Activated T-helper 2 cell treated with anti-CD3 and anti-CD28 coated beads, Interferon-gamma antibody, Interleukin-2, Interleukin-4, amounts not matched to agents 10 μg/mL and 5 μg/mL and 100 μg/mL, durations not matched to agents 14 hours and 24 hours and 36 hours (primary cell): ENCODE measurements around the gene RSPH1. TPM values are rescaled to one million over a fixed set of nuclear protein-coding genes. Genes with fewer than 3 reads are reported as not detected.

Source experiments
- DNase-seq: peaks from one replicate; pipeline ENCODE4 v3.0.0; 2021; ENCODE audit warnings: low spot score
- H3K27ac Mint-ChIP-seq: one replicate; pipeline ENCODE4 v1.8.0; 2021; ENCODE audit warnings: mixed read lengths
- H3K27me3 Mint-ChIP-seq: one replicate; pipeline ENCODE4 v1.8.0; 2021; ENCODE audit warnings: low read depth, mixed read lengths
- H3K36me3 Mint-ChIP-seq: one replicate; pipeline ENCODE4 v1.8.0; 2021; ENCODE audit warnings: low read depth, mixed read lengths
- H3K4me1 Mint-ChIP-seq: one replicate; pipeline ENCODE4 v1.8.0; 2021; ENCODE audit warnings: low read depth, mixed read lengths
- H3K4me3 Mint-ChIP-seq: one replicate; pipeline ENCODE4 v1.8.0; 2021; ENCODE audit warnings: low read depth, mild to moderate bottlenecking, moderate library complexity, mixed read lengths
- H3K9me3 Mint-ChIP-seq: one replicate; pipeline ENCODE4 v1.8.0; 2021; ENCODE audit warnings: mixed read lengths
- intact Hi-C: fragments of 100-400 bp; cut with micrococcal nuclease; formaldehyde crosslinking; loops from one replicate; pipeline ENCODE4 v1.15.1; 2023
- total RNA-seq: library from RNA; stranded (reverse); gene quantifications from 2 replicates; pipeline ENCODE4 v1.2.3, GENCODE V29; 2022

RSPH1 gene
- total RNA-seq, 1 donor from 2014 or later, result not detected

GRCh38 chr21:42505090-42505726 lies 9.2 kb upstream of the RSPH1 start:
- H3K27me3 Mint-ChIP-seq, result peaks cover 45% of the 10 kb centered on the region
- no peaks in the 10 kb centered on the region for H3K36me3 Mint-ChIP-seq
- peaks cover 5% of the 10 kb centered on the region for H3K4me1 Mint-ChIP-seq
- no peak overlapping the region for H3K27ac Mint-ChIP-seq
- no peaks in the 10 kb centered on the region for H3K9me3 Mint-ChIP-seq
- intact Hi-C loops, result no loop called here
- H3K4me3 Mint-ChIP-seq, result no peak overlapping the region
- DNase-seq, result no peak

GRCh38 chr21:42503711-42504110 lies 7.7 kb upstream of the RSPH1 start:
- peaks cover 5% of the 10 kb centered on the region for H3K4me1 Mint-ChIP-seq
- intact Hi-C loops, result no loop called here
- no peak for DNase-seq
- no peaks in the 10 kb centered on the region for H3K36me3 Mint-ChIP-seq
- no peak overlapping the region for H3K4me3 Mint-ChIP-seq
- H3K27me3 Mint-ChIP-seq, result peaks cover 37% of the 10 kb centered on the region
- no peak overlapping the region for H3K27ac Mint-ChIP-seq
- H3K9me3 Mint-ChIP-seq, result no peaks in the 10 kb centered on the region

GRCh38 chr21:42500736-42501135 lies 4.7 kb upstream of the RSPH1 start:
- Mint-ChIP-seq H3K4me1 (peaks cover 14% of the 10 kb centered on the region), H3K36me3 (no peaks in the 10 kb centered on the region), H3K9me3 (no peaks in the 10 kb centered on the region), H3K4me3 (no peak overlapping the region), H3K27me3 (peaks cover 30% of the 10 kb centered on the region), H3K27ac (no peak overlapping the region)
- DNase-seq, result no peak
- intact Hi-C loops, result no loop called here

- intact Hi-C loops, result no loop called here
- H3K9me3 Mint-ChIP-seq, result no peaks in the 10 kb centered on the region
- no peak overlapping the region for H3K27ac Mint-ChIP-seq
- H3K4me1 Mint-ChIP-seq, result peaks cover 18% of the 10 kb centered on the region
- DNase-seq, result no peak
- H3K4me3 Mint-ChIP-seq, result no peak overlapping the region
- no peaks in the 10 kb centered on the region for H3K36me3 Mint-ChIP-seq
- H3K27me3 Mint-ChIP-seq, result peaks cover 26% of the 10 kb centered on the region
These were observed 4.2 kb upstream of the RSPH1 start for GRCh38 chr21:42500225-42500624.

GRCh38 chr21:42499444-42500112 lies 3.6 kb upstream of the RSPH1 start:
- no peak overlapping the region for H3K27ac Mint-ChIP-seq
- no peaks in the 10 kb centered on the region for H3K9me3 Mint-ChIP-seq
- intact Hi-C loops, result no loop called here
- no peaks in the 10 kb centered on the region for H3K36me3 Mint-ChIP-seq
- no peak overlapping the region for H3K4me3 Mint-ChIP-seq
- peaks cover 23% of the 10 kb centered on the region for H3K27me3 Mint-ChIP-seq
- DNase-seq, result no peak
- peaks cover 18% of the 10 kb centered on the region for H3K4me1 Mint-ChIP-seq

GRCh38 chr21:42498012-42498411 lies 2.0 kb upstream of the RSPH1 start:
- Mint-ChIP-seq H3K36me3 (no peaks in the 10 kb centered on the region), H3K4me1 (peaks cover 15% of the 10 kb centered on the region), H3K27ac (no peak overlapping the region), H3K4me3 (no peak overlapping the region), H3K27me3 (peaks cover 24% of the 10 kb centered on the region), H3K9me3 (no peaks in the 10 kb centered on the region)
- intact Hi-C loops, result no loop called here
- no peak for DNase-seq

GRCh38 chr21:42496839-42497202 lies 797 bp upstream of the RSPH1 start:
- Mint-ChIP-seq H3K9me3 (no peaks in the 10 kb centered on the region), H3K36me3 (no peaks in the 10 kb centered on the region), H3K27ac (peak overlapping the region; percentile 62), H3K4me1 (peaks cover 24% of the 10 kb centered on the region), H3K27me3 (peaks cover 23% of the 10 kb centered on the region), H3K4me3 (peak overlapping the region; percentile 89)
- intact Hi-C loops, result loop anchor here (1.0 kb wide), 2 partner anchors 30 to 41 kb away; no protein-coding TSS in a partner anchor
- DNase-seq, result no peak

- H3K27ac Mint-ChIP-seq, result no peak overlapping the region
- H3K27me3 Mint-ChIP-seq, result peaks cover 20% of the 10 kb centered on the region
- no peaks in the 10 kb centered on the region for H3K9me3 Mint-ChIP-seq
- H3K36me3 Mint-ChIP-seq, result no peaks in the 10 kb centered on the region
- intact Hi-C loops, result loop anchor here (1.0 kb wide), 2 partner anchors 32 to 39 kb away; no protein-coding TSS in a partner anchor
- H3K4me1 Mint-ChIP-seq, result peaks cover 24% of the 10 kb centered on the region
- DNase-seq, result no peak
- H3K4me3 Mint-ChIP-seq, result peak overlapping the region; percentile 89
These were observed 282 bp downstream of the RSPH1 start for GRCh38 chr21:42495765-42496119.

- H3K27me3 Mint-ChIP-seq, result peaks cover 16% of the 10 kb centered on the region
- DNase-seq, result no peak
- H3K9me3 Mint-ChIP-seq, result no peaks in the 10 kb centered on the region
- H3K27ac Mint-ChIP-seq, result no peak overlapping the region
- intact Hi-C loops, result no loop called here
- H3K4me1 Mint-ChIP-seq, result peaks cover 24% of the 10 kb centered on the region
- no peaks in the 10 kb centered on the region for H3K36me3 Mint-ChIP-seq
- peak overlapping the region; percentile 89 for H3K4me3 Mint-ChIP-seq
These were observed 997 bp downstream of the RSPH1 start for GRCh38 chr21:42495027-42495426.

GRCh38 chr21:42493109-42494060 lies 2.6 kb downstream of the RSPH1 start:
- H3K4me3 Mint-ChIP-seq, result no peak overlapping the region
- peaks cover 6% of the 10 kb centered on the region for H3K9me3 Mint-ChIP-seq
- intact Hi-C loops, result no loop called here
- H3K36me3 Mint-ChIP-seq, result no peaks in the 10 kb centered on the region
- H3K27ac Mint-ChIP-seq, result no peak overlapping the region
- DNase-seq, result no peak
- peaks cover 22% of the 10 kb centered on the region for H3K27me3 Mint-ChIP-seq
- peaks cover 23% of the 10 kb centered on the region for H3K4me1 Mint-ChIP-seq

GRCh38 chr21:42492201-42492600 lies 3.8 kb downstream of the RSPH1 start:
- intact Hi-C loops, result no loop called here
- peaks cover 28% of the 10 kb centered on the region for H3K27me3 Mint-ChIP-seq
- no peak overlapping the region for H3K27ac Mint-ChIP-seq
- no peak for DNase-seq
- no peaks in the 10 kb centered on the region for H3K36me3 Mint-ChIP-seq
- H3K4me1 Mint-ChIP-seq, result peaks cover 22% of the 10 kb centered on the region
- H3K9me3 Mint-ChIP-seq, result peaks cover 6% of the 10 kb centered on the region
- no peak overlapping the region for H3K4me3 Mint-ChIP-seq

- intact Hi-C loops, result no loop called here
These were observed 4.7 kb downstream of the RSPH1 start for GRCh38 chr21:42491328-42491727.

GRCh38 chr21:42490720-42491119 lies 5.3 kb downstream of the RSPH1 start:
- intact Hi-C loops, result no loop called here

More at GRCh38 chr21:42491328-42491727, 4.7 kb downstream of the RSPH1 start:
- DNase-seq, result no peak
- no peak overlapping the region for H3K27ac Mint-ChIP-seq
- peaks cover 6% of the 10 kb centered on the region for H3K9me3 Mint-ChIP-seq
- no peak overlapping the region for H3K4me3 Mint-ChIP-seq
- H3K4me1 Mint-ChIP-seq, result peaks cover 16% of the 10 kb centered on the region
- H3K27me3 Mint-ChIP-seq, result peaks cover 35% of the 10 kb centered on the region
- H3K36me3 Mint-ChIP-seq, result no peaks in the 10 kb centered on the region

More at GRCh38 chr21:42490720-42491119, 5.3 kb downstream of the RSPH1 start:
- Mint-ChIP-seq H3K4me1 (peaks cover 13% of the 10 kb centered on the region), H3K27me3 (peaks cover 40% of the 10 kb centered on the region), H3K36me3 (no peaks in the 10 kb centered on the region), H3K9me3 (peaks cover 6% of the 10 kb centered on the region), H3K27ac (no peak overlapping the region), H3K4me3 (no peak overlapping the region)
- DNase-seq, result no peak
